Esophagus squamous epithelium (tissue), 5 donors: ENCODE data around the gene INTS1. TPM values are rescaled to one million over a fixed set of nuclear protein-coding genes. Genes with fewer than 3 reads are reported as not detected.

Source experiments
- DNase-seq: peaks from one replicate; lab custom pipeline; 2025; lab: John Stamatoyannopoulos, UW
- H3K27ac ChIP-seq, 4 donors: fragments of 200-600 bp; sonication (generic); one replicate each; pipeline ENCODE4 v1.5.1; 2016 to 2019; ENCODE audit warnings: mild to moderate bottlenecking in 1 of 4
- H3K27me3 ChIP-seq, 4 donors: fragments of 200-600 bp; sonication (generic); 1 replicate in 3 of 4; 2 replicates in 1 of 4; pipeline versions ENCODE4 v1.5.1 to v1.6.0; 2017 to 2021; ENCODE audit warnings: antibody characterized with exemption in 1 of 4
- H3K36me3 ChIP-seq, 3 donors: fragments of 200-600 bp; sonication (generic); one replicate each; pipeline ENCODE4 v1.5.1; 2016 to 2019
- H3K4me1 ChIP-seq, 3 donors: fragments of 200-600 bp; sonication (generic); one replicate each; pipeline ENCODE4 v1.5.1; 2017 to 2019
- H3K4me3 ChIP-seq, 4 donors: fragments of 200-600 bp; sonication (generic); 1 replicate in 3 of 4; 2 replicates in 1 of 4; pipeline ENCODE4 v1.5.1; 2016 to 2019; ENCODE audit warnings: mild to moderate bottlenecking in 2 of 4, moderate library complexity in 1 of 4
- H3K9me3 ChIP-seq, 3 donors: fragments of 200-600 bp; sonication (generic); one replicate each; pipeline ENCODE4 v1.5.1; 2016 to 2019
- CTCF ChIP-seq, 6 experiments: fragments of 450-650 bp in 4 of 6; fragments of 200-600 bp in 2 of 6; sonication (generic) in 2 of 6; IDR thresholded peaks; one replicate each; pipeline ENCODE4 v1.5.1; 2016 to 2019; ENCODE audit warnings: antibody characterized with exemption in 6 of 6, mild to moderate bottlenecking in 4 of 6, moderate library complexity in 4 of 6
- POLR2A ChIP-seq, 4 donors: fragments of 450-650 bp; IDR thresholded peaks; one replicate each; pipeline ENCODE4 v1.6.1; 2017; ENCODE audit warnings: antibody characterized with exemption in 4 of 4, mild to moderate bottlenecking in 4 of 4, moderate library complexity in 3 of 4
- WGBS, 2 donors: methylation state at CpG; one replicate each; pipeline ENCODE4 v1.1.5; 2018; 5-methylcytosine and 5-hydroxymethylcytosine counted together
- intact Hi-C: fragments of 100-400 bp; cut with DNase I; formaldehyde crosslinking; loops from one replicate; pipeline ENCODE4 v1.15.0; 2022
- total RNA-seq, 4 donors: library from RNA; depleted of rRNA; stranded (reverse); fragments of >200 nt; gene quantifications; one replicate each; pipeline ENCODE4 v1.1.0, GENCODE V29; 2016
- donor health status: DM: yes; HTN: yes; CAD: no.

Gene INTS1
- total RNA-seq, 4 donors from 2014 or later, result 27.8 to 45.3 (median 36.6) TPM

- H3K9me3 ChIP-seq, result no peaks in the 10 kb centered on the region
- intact Hi-C loops, result no loop called here
- no peaks in the 10 kb centered on the region for H3K27me3 ChIP-seq
- TF ChIP-seq CTCF (IDR thresholded peaks at IDR 0.05) (no peak), POLR2A (IDR thresholded peaks at IDR 0.05) (peak in 2 of 4 donors; percentile 43 to 50)
- WGBS, 2 donors, result 2% methylated on average over 11 of the region's 55 CpGs; no CpG with 5 or more reads in 1 of the 2 donors
- H3K4me3 ChIP-seq, result peak overlapping the region; percentile 43 to 93 (median 70)
- no peak for DNase-seq
- peaks cover 0 to 13% (median 5%) of the 10 kb centered on the region in 3 donors for H3K36me3 ChIP-seq
- peak overlapping the region; percentile 96 to 99 (median 98) for H3K27ac ChIP-seq
- peaks cover 37 to 69% (median 38%) of the 10 kb centered on the region in 3 donors for H3K4me1 ChIP-seq
These were observed 27.2 kb upstream of the INTS1 start for GRCh38 chr7:1531263-1531978.

DNA sequence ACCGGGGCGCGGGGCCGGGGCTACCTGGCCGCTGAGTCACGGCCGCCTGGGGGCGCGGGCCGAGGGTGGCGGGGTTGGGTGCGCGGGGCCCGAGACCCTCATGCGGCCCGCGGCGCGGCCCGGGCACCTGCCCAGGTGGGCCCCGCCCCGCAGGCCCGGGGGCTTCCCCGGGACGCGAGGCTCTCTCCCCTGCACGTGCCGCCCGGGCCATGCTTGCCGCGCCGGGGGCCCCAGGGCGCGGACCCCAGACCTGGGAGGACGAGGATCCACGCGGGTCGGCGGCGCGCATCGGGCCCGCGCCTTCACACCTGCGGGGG is 26.7 kb upstream of the INTS1 start:
- H3K36me3 ChIP-seq, result peaks cover 0 to 8% (median under 1%) of the 10 kb centered on the region in 3 donors
- H3K9me3 ChIP-seq, result no peaks in the 10 kb centered on the region
- peaks cover 32 to 66% (median 33%) of the 10 kb centered on the region in 3 donors for H3K4me1 ChIP-seq
- H3K27ac ChIP-seq, result peak overlapping the region; percentile 96 to 99 (median 98)
- TF ChIP-seq POLR2A (IDR thresholded peaks at IDR 0.05) (no peak), CTCF (IDR thresholded peaks at IDR 0.05) (no peak)
- DNase-seq, result no peak
- H3K27me3 ChIP-seq, result no peaks in the 10 kb centered on the region
- peak overlapping the region; percentile 43 to 93 (median 70) for H3K4me3 ChIP-seq
- intact Hi-C loops, result no loop called here
- no CpG with 5 or more reads among the region's 45 CpGs for WGBS, 2 donors

DNA sequence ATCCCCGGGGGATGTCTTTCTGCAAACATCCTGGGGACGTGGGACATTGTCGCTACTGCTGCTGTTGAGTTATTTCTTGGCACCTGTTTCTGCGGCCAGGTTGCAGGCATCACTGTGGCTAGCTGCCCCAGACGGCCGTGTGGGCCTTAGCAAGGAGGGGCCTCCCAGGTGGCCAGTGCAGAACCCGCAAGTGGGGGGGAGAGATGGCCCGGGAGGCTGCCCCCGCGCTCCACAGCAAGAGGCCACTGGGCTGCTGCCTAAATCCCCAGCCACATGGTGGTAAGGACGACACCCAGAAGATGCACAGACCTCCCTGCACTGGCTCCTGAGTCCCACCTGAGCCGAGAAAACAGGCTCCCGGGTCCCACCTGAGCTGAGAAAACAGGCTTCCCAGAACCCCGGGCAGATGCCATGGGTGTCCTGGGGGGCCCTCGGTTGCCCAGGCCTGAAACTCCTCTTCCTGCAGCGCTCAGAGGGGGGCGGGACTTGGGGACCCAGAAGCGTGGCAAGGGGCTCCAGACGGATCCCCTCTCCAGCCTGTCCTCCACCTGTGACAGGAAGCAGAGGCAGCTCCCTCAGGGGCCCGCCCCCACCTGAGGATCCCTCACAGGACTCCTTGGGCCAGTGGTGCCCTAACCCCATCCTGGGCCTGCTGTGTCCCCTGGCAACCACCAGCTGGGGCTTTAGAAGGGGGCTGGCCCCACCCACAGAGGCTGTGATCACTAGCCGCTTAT is 25.4 kb upstream of the INTS1 start:
- Histone ChIP-seq H3K4me3 (no peak overlapping the region), H3K27ac (peak overlapping the region in 1 of 4 donors; percentile 97), H3K4me1 (peaks cover 27 to 54% (median 29%) of the 10 kb centered on the region in 3 donors), H3K27me3 (no peaks in the 10 kb centered on the region), H3K9me3 (no peaks in the 10 kb centered on the region), H3K36me3 (no peaks in the 10 kb centered on the region)
- WGBS, 2 donors, result 65 to 89% methylated on average over 4 to 7 of the region's 21 CpGs
- intact Hi-C loops, result no loop called here
- no peak for DNase-seq
- TF ChIP-seq POLR2A (IDR thresholded peaks at IDR 0.05), result no peak
- TF ChIP-seq CTCF (IDR thresholded peaks at IDR 0.05), result no peak

- TF ChIP-seq POLR2A (IDR thresholded peaks at IDR 0.05) (no peak), CTCF (IDR thresholded peaks at IDR 0.05) (no peak)
- H3K4me3 ChIP-seq, result peak overlapping the region in 1 of 4 donors; percentile 39
- intact Hi-C loops, result no loop called here
- no peak for DNase-seq
- 37 to 41% methylated on average over 6 of the region's 6 CpGs for WGBS, 2 donors
- peak overlapping the region in 1 of 4 donors; percentile 55 for H3K27ac ChIP-seq
- H3K9me3 ChIP-seq, result no peaks in the 10 kb centered on the region
- H3K4me1 ChIP-seq, result peaks cover 4 to 37% (median 10%) of the 10 kb centered on the region in 3 donors
- peaks cover 0 to 9% (median 0%) of the 10 kb centered on the region in 4 donors for H3K27me3 ChIP-seq
- no peaks in the 10 kb centered on the region for H3K36me3 ChIP-seq
These were observed 22.1 kb upstream of the INTS1 start for GRCh38 chr7:1526271-1526754.

- TF ChIP-seq CTCF (IDR thresholded peaks at IDR 0.05) (no peak), POLR2A (IDR thresholded peaks at IDR 0.05) (no peak)
- WGBS, 2 donors, result 81 to 96% methylated on average over 6 of the region's 6 CpGs
- peaks cover 0 to 9% (median 0%) of the 10 kb centered on the region in 4 donors for H3K27me3 ChIP-seq
- peaks cover 4 to 35% (median 6%) of the 10 kb centered on the region in 3 donors for H3K4me1 ChIP-seq
- no peak overlapping the region for H3K4me3 ChIP-seq
- no peak for DNase-seq
- H3K27ac ChIP-seq, result no peak overlapping the region
- no peaks in the 10 kb centered on the region for H3K36me3 ChIP-seq
- H3K9me3 ChIP-seq, result no peaks in the 10 kb centered on the region
- intact Hi-C loops, result no loop called here
These were observed 21.2 kb upstream of the INTS1 start for GRCh38 chr7:1525409-1525808.
